Measurements from ENCODE around the gene RPS15.

- no peak for TF ChIP-seq EZH2 (IDR thresholded peaks at IDR 0.05; ENCODE audit: borderline replicate concordance, low read length)
- TF ChIP-seq, protein P1, sequence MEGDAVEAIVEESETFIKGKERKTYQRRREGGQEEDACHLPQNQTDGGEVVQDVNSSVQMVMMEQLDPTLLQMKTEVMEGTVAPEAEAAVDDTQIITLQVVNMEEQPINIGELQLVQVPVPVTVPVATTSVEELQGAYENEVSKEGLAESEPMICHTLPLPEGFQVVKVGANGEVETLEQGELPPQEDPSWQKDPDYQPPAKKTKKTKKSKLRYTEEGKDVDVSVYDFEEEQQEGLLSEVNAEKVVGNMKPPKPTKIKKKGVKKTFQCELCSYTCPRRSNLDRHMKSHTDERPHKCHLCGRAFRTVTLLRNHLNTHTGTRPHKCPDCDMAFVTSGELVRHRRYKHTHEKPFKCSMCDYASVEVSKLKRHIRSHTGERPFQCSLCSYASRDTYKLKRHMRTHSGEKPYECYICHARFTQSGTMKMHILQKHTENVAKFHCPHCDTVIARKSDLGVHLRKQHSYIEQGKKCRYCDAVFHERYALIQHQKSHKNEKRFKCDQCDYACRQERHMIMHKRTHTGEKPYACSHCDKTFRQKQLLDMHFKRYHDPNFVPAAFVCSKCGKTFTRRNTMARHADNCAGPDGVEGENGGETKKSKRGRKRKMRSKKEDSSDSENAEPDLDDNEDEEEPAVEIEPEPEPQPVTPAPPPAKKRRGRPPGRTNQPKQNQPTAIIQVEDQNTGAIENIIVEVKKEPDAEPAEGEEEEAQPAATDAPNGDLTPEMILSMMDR (IDR thresholded peaks at IDR 0.05; ENCODE audit: low read length) = no peak
Observed at GRCh38 chr19:1418496-1418775, 19.8 kb upstream of the RPS15 start.
